Body of pancreas (tissue), 4 donors: ENCODE data around the gene MATN4. TPM values are rescaled to one million over a fixed set of nuclear protein-coding genes. Genes with fewer than 3 reads are reported as not detected.

Experiments
- ATAC-seq: fragments of 150-250 bp; one replicate; pipeline ENCODE4 v1.9.1; 2016
- DNase-seq, 4 donors: peaks; one replicate each; pipeline ENCODE4 v3.0.0-alpha.2; 2019
- H3K27ac ChIP-seq, 4 donors: fragments of 200-600 bp; sonication (generic); 1 replicate in 3 of 4; 2 replicates in 1 of 4; pipeline versions ENCODE4 v1.5.1 to v1.6.1; 2016 to 2019; ENCODE audit warnings: mild to moderate bottlenecking in 1 of 4, mixed read lengths in 1 of 4, moderate library complexity in 1 of 4
- H3K27me3 ChIP-seq, 2 donors: fragments of 200-600 bp; sonication (generic); one replicate each; pipeline ENCODE4 v1.6.0; 2016; ENCODE audit warnings: mild to moderate bottlenecking in 1 of 2
- H3K36me3 ChIP-seq, 2 donors: fragments of 200-600 bp; sonication (generic); replicated peaks in 1 of 2; 2 replicates each; pipeline ENCODE4 v1.5.1; 2016; ENCODE audit warnings: low read depth in 2 of 2; ENCODE audit not compliant: insufficient read depth in 1 of 2
- H3K4me1 ChIP-seq: fragments of 200-600 bp; sonication (generic); one replicate; pipeline ENCODE4 v1.6.0; 2016
- H3K4me3 ChIP-seq, 2 donors: fragments of 200-600 bp; sonication (generic); 1 replicate in 1 of 2; 2 replicates in 1 of 2; pipeline ENCODE4 v1.5.1; 2016 to 2019
- H3K9me3 ChIP-seq, 3 donors: fragments of 200-600 bp; sonication (generic); 1 replicate in 2 of 3; 2 replicates in 1 of 3; pipeline ENCODE4 v1.5.1; 2016
- POLR2A ChIP-seq, 3 donors: fragments of 450-650 bp; IDR thresholded peaks; one replicate each; pipeline ENCODE4 v1.6.1; 2016; ENCODE audit warnings: antibody characterized with exemption in 3 of 3, mild to moderate bottlenecking in 2 of 3
- WGBS, 2 donors: methylation state at CpG; one replicate each; pipeline ENCODE4 v1.1.5; 2017; 5-methylcytosine and 5-hydroxymethylcytosine counted together
- intact Hi-C: fragments of 100-400 bp; cut with DNase I; formaldehyde crosslinking; loops from one replicate; pipeline ENCODE4 v1.15.1; 2023
- total RNA-seq, 2 donors: library from RNA; depleted of rRNA; stranded (reverse); fragments of >200 nt; gene quantifications; one replicate each; pipeline ENCODE4 v1.1.0, GENCODE V29; 2016
- TF ChIP-seq, protein P1 (sequence below), 7 experiments: fragments of 450-650 bp in 4 of 7; fragments of 200-600 bp in 3 of 7; sonication (generic) in 3 of 7; IDR thresholded peaks; one replicate each; pipeline ENCODE4 v1.5.1; 2016 to 2019; ENCODE audit warnings: antibody characterized with exemption in 7 of 7

The MATN4 gene
- total RNA-seq, 2 donors from 2014 or later, result 4.9 to 5.3 TPM

DNA sequence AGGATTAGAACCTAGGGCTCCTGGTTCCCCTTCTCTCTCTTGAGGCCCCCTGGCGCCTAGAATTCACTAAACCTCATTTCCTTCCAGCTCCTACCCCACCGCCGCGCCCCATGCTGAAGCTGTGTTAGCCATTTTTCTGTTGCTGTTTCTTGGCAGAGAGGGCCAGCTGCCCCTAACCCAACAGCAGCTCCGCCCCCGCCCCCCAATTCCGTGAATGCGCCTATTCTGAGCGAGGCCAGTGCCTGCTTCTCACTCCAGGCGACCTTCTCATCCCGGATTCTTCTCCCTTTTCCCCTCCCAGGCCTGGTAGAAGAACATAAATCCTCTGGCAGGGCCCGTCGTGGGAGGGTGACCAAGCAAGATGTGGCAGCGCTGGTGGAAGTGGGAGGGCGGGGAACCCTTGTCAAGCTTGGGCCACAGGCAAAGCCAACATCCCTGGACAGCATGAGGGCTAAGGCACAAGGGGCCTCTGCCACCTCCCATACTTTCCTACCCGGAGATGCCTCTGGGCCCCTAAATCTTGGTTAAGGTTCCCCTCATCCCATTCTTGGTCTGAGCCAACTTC lies 941 bp downstream of the MATN4 start:
- no peaks in the 10 kb centered on the region for H3K9me3 ChIP-seq
- DNase-seq (peak in 1 of 4 donors; percentile 36), ATAC-seq (no peak)
- WGBS, 2 donors, result 16 to 17% methylated on average over 16 of the region's 16 CpGs
- no peaks in the 10 kb centered on the region for H3K27me3 ChIP-seq
- peaks cover 61% of the 10 kb centered on the region for H3K4me1 ChIP-seq
- H3K36me3 ChIP-seq, result no peaks in the 10 kb centered on the region
- intact Hi-C loops, result no loop called here
- no peak for TF ChIP-seq POLR2A (IDR thresholded peaks at IDR 0.05)
- TF ChIP-seq, protein P1, sequence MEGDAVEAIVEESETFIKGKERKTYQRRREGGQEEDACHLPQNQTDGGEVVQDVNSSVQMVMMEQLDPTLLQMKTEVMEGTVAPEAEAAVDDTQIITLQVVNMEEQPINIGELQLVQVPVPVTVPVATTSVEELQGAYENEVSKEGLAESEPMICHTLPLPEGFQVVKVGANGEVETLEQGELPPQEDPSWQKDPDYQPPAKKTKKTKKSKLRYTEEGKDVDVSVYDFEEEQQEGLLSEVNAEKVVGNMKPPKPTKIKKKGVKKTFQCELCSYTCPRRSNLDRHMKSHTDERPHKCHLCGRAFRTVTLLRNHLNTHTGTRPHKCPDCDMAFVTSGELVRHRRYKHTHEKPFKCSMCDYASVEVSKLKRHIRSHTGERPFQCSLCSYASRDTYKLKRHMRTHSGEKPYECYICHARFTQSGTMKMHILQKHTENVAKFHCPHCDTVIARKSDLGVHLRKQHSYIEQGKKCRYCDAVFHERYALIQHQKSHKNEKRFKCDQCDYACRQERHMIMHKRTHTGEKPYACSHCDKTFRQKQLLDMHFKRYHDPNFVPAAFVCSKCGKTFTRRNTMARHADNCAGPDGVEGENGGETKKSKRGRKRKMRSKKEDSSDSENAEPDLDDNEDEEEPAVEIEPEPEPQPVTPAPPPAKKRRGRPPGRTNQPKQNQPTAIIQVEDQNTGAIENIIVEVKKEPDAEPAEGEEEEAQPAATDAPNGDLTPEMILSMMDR (IDR thresholded peaks at IDR 0.05), result no peak
- H3K4me3 ChIP-seq, result peak overlapping the region; percentile 0 to 35
- H3K27ac ChIP-seq, result peak overlapping the region; percentile 77 to 84 (median 80)

DNA sequence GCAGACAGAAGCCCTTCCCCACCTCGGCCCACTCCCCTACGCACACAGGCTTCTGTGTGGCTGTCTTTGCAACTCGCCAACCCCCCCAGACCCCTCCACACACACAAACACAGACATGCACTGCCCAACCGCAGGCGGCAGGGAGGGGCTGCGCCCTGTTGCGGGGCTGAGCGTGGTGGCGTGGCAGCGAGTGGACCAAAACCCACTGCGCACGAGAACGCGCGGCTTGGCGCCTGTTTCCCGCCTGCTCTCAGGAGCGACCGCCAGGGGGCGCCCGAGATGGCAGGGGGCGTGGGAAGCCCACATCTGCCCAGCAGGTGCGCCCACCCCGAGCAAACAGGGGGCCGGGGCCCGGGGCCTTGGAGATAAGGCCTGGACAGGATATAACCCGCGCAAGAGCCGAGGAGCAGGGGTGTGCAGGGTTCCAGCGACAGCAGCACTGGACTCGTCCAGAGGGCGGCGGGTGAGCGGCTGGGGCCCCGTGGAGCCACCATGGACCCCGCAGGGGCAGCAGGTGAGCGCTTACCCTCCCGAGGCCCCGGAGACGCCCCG lies 1.6 kb downstream of the MATN4 start, which contains the start of gene RBPJL:
TSS of gene RBPJL (plus strand) at position 410 of the 552 bp plus-strand sequence. CDS start at position 493, 83 bp downstream.
- Histone ChIP-seq H3K27me3 (no peaks in the 10 kb centered on the region), H3K4me3 (peak within 1 kb of the TSS; percentile 0 to 35), H3K36me3 (no peaks in the 10 kb centered on the region), H3K4me1 (peaks cover 54% of the 10 kb centered on the region), H3K27ac (peak within 1 kb of the TSS; percentile 77 to 84 (median 80)), H3K9me3 (no peaks in the 10 kb centered on the region)
- peak; percentile 91 to 94 (median 93) for DNase-seq
- WGBS, 2 donors, result 6 to 10% methylated on average over 2 to 41 of the region's 41 CpGs
- TF ChIP-seq, protein P1 (IDR thresholded peaks at IDR 0.05), result peak; percentile 93 to 99 (median 96)
- TF ChIP-seq POLR2A (IDR thresholded peaks at IDR 0.05), result peak; percentile 91 to 96 (median 95)
- intact Hi-C loops, result no loop called here
- ATAC-seq, result peak; percentile 82

DNA sequence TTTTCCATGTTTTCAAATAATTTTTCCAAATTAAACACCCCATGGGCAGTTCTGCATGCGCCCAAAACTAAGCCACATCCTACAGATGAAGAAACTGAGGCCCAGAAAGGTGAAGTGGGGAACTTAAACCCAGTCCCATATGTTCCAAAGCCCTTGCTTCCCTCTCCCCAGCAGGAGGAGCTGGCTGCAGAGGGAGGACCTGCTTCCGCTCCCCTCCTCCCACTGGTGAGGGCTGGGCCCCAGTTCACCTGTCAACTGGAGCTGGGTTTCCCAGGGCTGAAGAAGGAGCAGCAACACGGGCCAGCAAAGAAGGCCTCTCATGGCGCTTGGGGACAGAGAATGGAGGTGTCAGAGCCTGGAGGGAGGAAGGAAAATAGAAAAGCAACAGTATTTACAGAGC lies 2.8 kb downstream of the MATN4 start:
- DNase-seq, result peak; percentile 86 to 93 (median 92)
- H3K36me3 ChIP-seq, result no peaks in the 10 kb centered on the region
- H3K27ac ChIP-seq, result peak overlapping the region; percentile 77 to 84 (median 80)
- peak; percentile 80 for ATAC-seq
- no peaks in the 10 kb centered on the region for H3K9me3 ChIP-seq
- no peaks in the 10 kb centered on the region for H3K27me3 ChIP-seq
- TF ChIP-seq, protein P1 (IDR thresholded peaks at IDR 0.05), result peak; percentile 28 to 72 (median 61)
- peak in 2 of 3 donors; percentile 24 to 39 for TF ChIP-seq POLR2A (IDR thresholded peaks at IDR 0.05)
- H3K4me1 ChIP-seq, result peaks cover 42% of the 10 kb centered on the region
- intact Hi-C loops, result no loop called here
- no peak overlapping the region for H3K4me3 ChIP-seq
- WGBS, 2 donors, result 11 to 38% methylated on average over 4 of the region's 4 CpGs

DNA sequence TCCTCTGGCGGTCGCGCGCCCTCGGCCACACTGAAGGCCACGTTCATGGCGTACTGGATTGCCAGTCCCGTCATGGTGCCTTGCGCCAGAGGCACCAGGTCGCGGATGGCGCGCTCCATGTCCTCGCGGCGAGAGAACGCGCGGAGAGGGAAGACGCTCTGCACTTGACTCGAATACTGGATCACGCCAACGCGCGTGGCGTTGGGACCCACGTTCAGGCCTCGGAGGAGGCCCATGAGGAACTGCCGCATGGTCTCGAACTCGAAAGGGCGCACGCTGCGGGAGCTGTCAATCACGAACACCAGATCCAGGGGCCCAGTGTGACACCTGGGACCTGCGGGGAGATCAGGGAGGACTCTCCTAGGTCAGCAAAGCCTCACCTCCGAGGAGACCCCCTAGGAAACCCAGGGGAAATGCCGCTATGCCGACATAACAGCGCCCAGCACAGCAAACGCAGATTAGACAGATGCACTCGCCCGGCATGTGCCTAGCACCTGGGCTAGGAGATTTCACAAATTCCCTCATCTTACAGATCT lies 3.6 kb downstream of the MATN4 start:
- H3K27ac ChIP-seq, result peak overlapping the region in 1 of 4 donors; percentile 84
- H3K27me3 ChIP-seq, result no peaks in the 10 kb centered on the region
- peaks cover 34% of the 10 kb centered on the region for H3K4me1 ChIP-seq
- intact Hi-C loops, result no loop called here
- no peaks in the 10 kb centered on the region for H3K9me3 ChIP-seq
- no peak overlapping the region for H3K4me3 ChIP-seq
- ATAC-seq, result no peak
- no peak for DNase-seq
- TF ChIP-seq, protein P1 (IDR thresholded peaks at IDR 0.05), result no peak
- no peak for TF ChIP-seq POLR2A (IDR thresholded peaks at IDR 0.05)
- WGBS, 2 donors, result 82 to 87% methylated on average over 9 to 43 of the region's 43 CpGs
- no peaks in the 10 kb centered on the region for H3K36me3 ChIP-seq
